NCI-H345 treated with DMSO at 0.1 percent for 48 hours (cell line): Measurements from ENCODE around the gene BMPER.
A peak's percentile ranks its signal among the peaks of the same experiment; 100 is the strongest.

ENCODE experiments used
- DNase-seq: peaks from one replicate; lab custom pipeline; 2025; ENCODE audit not compliant: unreplicated experiment; lab: John Stamatoyannopoulos, UW

BMPER gene

DNA sequence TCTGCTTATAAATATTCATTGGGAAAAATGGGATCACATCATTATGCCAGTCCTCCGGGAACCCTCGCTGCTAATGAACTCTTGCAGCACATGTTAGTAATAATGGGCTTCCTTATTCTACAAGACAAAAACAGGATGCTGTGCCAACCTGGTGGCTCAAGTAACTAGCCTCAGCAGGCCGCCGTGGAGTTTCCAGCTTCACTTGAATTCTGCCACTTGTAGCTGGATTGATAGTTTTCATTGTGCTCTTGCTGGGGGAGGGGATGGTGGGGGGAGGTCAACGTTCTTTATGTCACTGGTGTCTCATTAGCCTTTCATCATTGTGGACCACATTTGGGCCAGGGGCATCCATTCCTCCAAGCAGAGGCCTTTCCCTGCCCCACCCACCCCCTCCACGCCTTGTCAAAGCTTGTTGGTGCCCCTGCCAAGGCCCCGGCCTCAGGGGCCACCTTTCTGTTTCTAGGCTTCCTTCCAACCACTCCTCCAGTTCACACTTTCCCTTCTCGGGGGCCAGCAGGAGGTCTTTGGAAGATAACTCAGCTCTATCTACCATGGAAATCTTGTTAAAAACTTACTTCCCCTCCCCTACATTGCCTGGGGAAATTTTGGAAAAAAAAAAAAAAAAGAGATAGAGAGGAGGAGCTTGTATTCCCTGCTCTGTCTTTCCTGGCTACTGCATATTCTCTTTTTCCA lies 153.9 kb downstream of the BMPER start:
- DNase-seq = no peak

- DNase-seq = no peak
Observed at GRCh38 chr7:34060196-34060947, 155.0 kb downstream of the BMPER start.

DNA sequence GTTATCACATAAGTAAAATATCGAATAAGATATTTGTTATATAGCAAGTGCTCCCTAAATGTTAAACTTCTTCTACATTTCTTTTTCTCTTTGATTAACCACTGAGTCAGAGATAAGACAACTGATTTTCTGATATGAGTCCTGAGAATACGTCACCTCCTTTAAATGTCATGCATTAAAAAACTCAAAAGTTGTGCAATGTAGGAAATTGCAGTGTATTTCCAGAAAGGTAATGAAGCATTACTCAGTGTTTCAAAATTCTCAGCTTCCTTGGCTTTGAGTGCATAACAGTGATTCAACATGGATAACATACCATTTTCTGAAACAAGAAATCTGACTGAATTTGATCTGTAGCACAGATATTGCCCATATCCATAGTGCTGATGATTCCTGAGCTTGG lies 155.8 kb downstream of the BMPER start:
- DNase-seq = no peak

- no peak for DNase-seq
Observed at GRCh38 chr7:34062341-34062740, 157.0 kb downstream of the BMPER start.

GRCh38 chr7:34062826-34063225 lies 157.5 kb downstream of the BMPER start:
- DNase-seq = no peak

- no peak for DNase-seq
Observed at GRCh38 chr7:34064519-34065158, 159.3 kb downstream of the BMPER start.

DNA sequence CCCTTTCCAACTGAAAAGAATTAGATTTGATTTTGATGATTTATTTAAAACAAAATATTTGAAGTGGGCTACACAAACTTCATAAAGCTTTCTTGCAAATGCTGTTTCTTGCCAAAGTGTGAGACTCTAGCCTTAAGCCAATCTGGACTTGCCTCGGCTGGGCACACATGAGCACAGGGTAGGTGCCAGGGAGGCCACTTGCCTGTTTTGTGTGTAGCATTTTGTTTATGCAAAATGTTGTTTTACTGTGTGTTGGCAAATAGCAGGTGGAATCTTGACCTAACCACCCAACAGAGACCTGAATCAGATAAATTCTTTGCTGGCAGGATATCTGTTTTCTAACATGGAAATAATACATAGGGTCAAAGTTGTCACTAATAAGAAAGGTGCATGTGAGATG lies 161.1 kb downstream of the BMPER start:
- no peak for DNase-seq

DNA sequence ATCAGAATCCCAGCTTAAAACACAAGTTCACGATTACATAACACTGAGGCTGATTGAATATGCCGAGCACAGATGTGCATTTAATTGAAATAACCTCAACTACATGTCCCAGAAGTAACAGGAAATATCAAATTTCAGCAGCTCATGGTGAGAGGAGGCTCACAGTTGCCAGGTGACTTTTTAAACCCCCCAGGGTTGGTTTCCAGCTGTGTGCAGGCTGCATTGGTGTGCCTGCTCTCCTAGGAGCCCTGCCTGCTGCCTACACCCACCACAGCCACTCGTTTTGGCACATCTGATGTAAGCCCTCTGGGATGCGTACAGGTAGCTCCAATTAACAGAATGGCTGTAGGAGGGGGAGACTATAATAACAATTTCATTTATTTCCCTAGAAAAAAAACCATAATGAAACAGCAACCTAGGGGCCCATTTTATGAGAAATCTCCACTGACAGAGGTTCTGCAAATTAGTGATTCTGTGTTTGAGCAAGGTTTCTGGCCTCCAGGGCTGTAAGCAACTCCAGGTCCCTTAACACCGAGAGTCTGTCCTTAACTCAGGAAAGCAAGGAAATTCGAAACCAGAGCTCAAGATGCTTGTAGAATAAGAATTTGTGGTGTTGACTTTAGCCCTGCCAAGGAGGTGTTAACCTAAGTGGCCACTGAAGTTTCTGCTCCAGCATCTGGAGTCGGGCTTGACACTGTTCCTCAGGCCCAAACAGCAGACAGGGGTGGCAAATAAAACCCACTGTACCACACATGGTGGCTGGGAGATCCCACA lies 161.9 kb downstream of the BMPER start:
- DNase-seq = peak; percentile 50

GRCh38 chr7:34069676-34070075 lies 164.3 kb downstream of the BMPER start:
- DNase-seq = no peak

- no peak for DNase-seq
Observed at GRCh38 chr7:34070511-34071323, 165.4 kb downstream of the BMPER start.

DNA sequence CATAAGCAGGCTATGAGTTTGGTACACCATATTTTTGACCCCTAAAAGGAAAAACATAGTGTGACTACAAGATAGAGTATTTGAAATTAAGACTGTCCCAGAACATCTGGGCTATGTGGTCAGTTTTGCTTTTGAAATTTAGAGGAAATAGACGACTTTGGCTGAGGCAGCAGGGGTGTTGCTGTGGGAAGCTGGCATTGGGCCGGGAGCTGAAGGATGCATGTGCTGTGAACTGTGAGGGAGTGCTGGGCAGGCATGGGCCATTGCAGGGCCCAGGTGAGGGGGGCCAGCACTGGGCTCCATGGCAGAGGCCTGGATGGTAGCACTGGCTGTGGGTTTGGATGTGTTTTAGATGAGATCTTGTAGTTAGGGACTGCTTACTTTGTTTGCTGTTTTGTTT lies 168.3 kb downstream of the BMPER start:
- DNase-seq = no peak

- DNase-seq = no peak
Observed at GRCh38 chr7:34074421-34074820, 169.1 kb downstream of the BMPER start.

DNA sequence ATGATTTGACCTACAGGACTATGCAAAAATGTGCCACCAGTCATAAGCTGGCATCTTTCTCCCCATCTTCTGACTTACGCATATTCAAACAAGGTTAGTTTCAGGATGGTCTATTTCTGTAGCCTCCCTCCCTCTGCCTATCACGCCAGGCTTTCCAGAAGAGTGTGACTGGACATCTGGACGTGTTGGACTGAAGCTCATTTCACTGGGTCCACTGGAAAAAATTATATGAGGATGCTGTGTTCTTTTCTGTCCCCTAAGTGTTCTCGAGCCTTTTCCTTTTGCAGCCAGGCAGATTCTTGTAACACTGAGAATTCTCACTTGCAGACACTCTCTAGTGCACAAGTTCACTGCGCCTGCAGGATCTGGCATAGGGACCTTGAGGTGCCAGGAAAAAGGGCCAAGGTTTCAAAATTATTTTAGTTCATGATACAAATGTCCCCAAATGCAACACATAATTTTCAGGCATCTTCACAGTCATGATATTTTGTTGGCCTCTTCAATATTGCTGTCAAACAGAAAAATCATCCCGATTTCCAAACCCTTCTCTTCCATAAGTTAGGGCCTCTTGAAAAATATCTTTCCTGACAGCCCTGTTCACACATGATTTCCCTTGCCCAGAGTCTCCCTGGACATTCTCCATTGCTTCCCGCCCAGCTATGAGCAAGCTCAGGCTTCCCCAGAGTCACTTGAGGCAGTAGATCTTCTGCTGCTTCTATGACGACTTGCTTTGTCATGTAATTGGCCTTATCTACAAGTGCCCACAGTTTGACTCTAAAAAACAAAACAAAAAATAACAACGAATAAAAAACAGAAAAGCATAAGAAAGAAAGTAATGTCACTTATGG lies 170.4 kb downstream of the BMPER start:
- DNase-seq = no peak

DNA sequence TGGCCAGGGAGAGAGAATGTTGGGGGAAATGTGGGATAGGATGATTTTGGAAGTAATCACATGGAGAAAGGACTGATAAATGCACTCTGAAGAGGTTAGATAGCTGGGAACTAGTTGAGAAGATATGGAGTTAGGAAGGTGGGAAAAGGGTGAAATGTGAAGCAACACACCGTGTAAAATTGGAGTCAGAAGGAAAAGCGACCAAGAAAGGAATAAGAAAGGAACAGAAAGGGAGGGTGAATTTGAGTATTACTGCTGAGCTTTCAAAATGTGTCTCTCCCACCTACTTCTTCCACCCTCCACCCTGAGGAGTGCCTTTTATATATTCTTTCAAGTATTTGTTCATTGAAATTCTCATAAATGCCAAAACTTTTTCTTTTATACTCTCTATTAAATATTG lies 171.8 kb downstream of the BMPER start:
- no peak for DNase-seq

- DNase-seq = no peak
Observed at GRCh38 chr7:34078864-34079263, 173.5 kb downstream of the BMPER start.

- no peak for DNase-seq
Observed at GRCh38 chr7:34080513-34080912, 175.2 kb downstream of the BMPER start.

GRCh38 chr7:34081935-34082334 lies 176.6 kb downstream of the BMPER start:
- DNase-seq = no peak

DNA sequence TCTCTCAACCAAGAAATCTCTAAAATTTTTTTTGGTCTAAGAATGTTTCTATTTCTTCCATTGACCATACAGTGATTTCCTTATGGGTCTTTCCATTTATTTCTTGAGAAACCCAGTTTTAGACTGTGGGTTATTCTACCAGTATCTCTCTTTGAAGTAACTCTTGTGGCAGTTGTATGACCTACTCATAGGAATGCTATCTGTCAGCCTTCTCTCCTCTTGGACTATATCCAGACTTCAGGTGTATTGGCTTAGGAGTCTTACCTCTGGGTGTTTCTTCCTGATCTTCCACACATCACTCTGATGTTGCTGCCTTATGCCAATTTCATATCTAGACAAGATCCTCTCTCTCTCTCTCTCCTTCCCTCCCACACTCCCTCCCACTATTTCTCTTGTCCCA lies 178.1 kb downstream of the BMPER start:
- DNase-seq = no peak

DNA sequence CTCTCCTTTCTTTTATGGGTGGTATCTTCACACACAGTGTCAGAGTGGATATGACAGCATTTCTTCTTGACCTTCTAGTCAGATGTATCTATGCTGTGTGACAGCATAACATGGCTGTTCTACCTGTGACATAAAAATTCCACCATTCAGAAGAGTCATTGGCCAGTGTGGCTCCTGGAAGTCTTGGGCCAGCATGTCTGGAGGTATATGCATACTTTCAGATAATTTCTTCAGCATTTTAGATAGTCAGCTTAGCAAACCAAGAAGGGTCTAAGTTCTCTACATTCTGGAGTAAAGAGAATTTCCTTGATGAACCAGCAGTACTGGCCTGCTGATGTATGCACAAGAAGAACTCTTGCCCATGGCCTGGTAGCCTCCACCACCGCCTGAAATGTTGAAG lies 179.3 kb downstream of the BMPER start:
- no peak for DNase-seq

DNA sequence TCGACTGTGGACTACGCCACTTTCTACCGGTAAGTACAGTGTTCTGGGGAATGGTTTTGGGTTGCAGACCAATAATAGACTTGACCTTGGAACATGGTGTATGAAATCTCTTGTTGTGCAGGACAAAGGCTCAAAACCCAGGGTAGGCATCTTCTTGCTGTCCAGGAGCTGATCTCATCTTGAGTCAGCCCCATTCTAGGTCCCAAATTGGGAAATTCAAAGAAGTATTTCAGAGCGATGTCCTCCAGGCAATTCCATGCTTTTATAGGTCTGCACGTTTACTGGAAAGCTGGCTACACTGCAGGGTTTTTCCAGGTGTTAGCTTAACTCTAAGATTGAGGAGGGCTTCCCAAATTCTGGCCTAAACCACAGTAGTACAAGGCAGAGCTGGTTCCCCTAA lies 180.7 kb downstream of the BMPER start:
- no peak for DNase-seq
